HepG2 (cell line): ENCODE measurements around the gene IL1RL1. TPM values are rescaled to one million over a fixed set of nuclear protein-coding genes. Genes with fewer than 3 reads are reported as not detected.

Source experiments
- ATAC-seq: fragments of 200-7000 bp; cut with Tn5 transposase; 3 replicates; pipeline ENCODE4 v1.9.1; 2020; ENCODE audit warnings: mild to moderate bottlenecking, moderate library complexity
- BruUV-seq: library from RNA; stranded (reverse); fragments of 400-500 nt; replicated peaks from 2 replicates; lab custom pipeline; 2021; lab: Mats Ljungman, UMichigan
- CTCF ChIA-PET: fragments of 300-600 bp; formaldehyde crosslinking; extraction: SDS; loops from one replicate; lab custom pipeline; 2021; ENCODE audit warnings: low total read pairs, inconsistent platforms, low intra/inter-chr PET ratio; lab: Yijun Ruan, JAX
- POLR2A ChIA-PET: fragments of 350-600 bp; sonication (Branson Sonifier 250); formaldehyde crosslinking; loops from one replicate; lab custom pipeline; 2020; ENCODE audit warnings: antibody characterized with exemption, inconsistent platforms; lab: Yijun Ruan, JAX
- DNase-seq: peaks from one replicate; pipeline ENCODE4 v3.0.0-alpha.2; 2015; ENCODE audit warnings: low spot score
- FAIRE-seq: peaks from 3 replicates; lab custom pipeline; 2011; peaks lifted over from hg19 to GRCh38; lab: Jason Lieb, UNC
- H2AFZ ChIP-seq: one replicate; pipeline ENCODE4 v1.6.1; 2011; ENCODE audit warnings: low read length, inconsistent platforms
- H3K27ac ChIP-seq: fragments of 300-600 bp; 3 replicates; pipeline ENCODE4 v1.8.0; 2011; ENCODE audit warnings: mixed run types, mild to moderate bottlenecking, mixed read lengths, low read length, inconsistent platforms; ENCODE audit not compliant: insufficient read depth; ENCODE audit errors: extremely low read length
- H3K27me3 ChIP-seq, 2 experiments: fragments of 200-600 bp in 1 of 2; 2 replicates in 1 of 2; 3 replicates in 1 of 2; pipeline versions ENCODE4 v1.6.0 to v1.8.0; 2011; ENCODE audit warnings: low read length in 2 of 2, mild to moderate bottlenecking in 2 of 2, moderate library complexity in 2 of 2, inconsistent platforms in 1 of 2; ENCODE audit not compliant: insufficient read depth in 2 of 2, control insufficient read depth in 1 of 2
- H3K36me3 ChIP-seq, 2 experiments: fragments of 200-600 bp in 1 of 2; replicated peaks in 1 of 2; 2 replicates in 1 of 2; 3 replicates in 1 of 2; pipeline versions ENCODE4 v1.5.1 to v1.8.0; 2011; ENCODE audit warnings: low read length in 2 of 2, inconsistent platforms in 1 of 2; ENCODE audit not compliant: insufficient read depth in 2 of 2, control insufficient read depth in 1 of 2
- H3K4me1 ChIP-seq: 2 replicates; pipeline ENCODE4 v1.5.1; 2012; ENCODE audit warnings: low read length, inconsistent platforms; ENCODE audit not compliant: insufficient read depth
- H3K4me2 ChIP-seq: 2 replicates; pipeline ENCODE4 v1.6.0; 2011; ENCODE audit warnings: low read depth, low read length, inconsistent platforms
- H3K4me3 ChIP-seq, 3 experiments: fragments of 200-600 bp in 1 of 3; sonication (generic), shearing (Covaris generic) in 1 of 3; replicated peaks in 1 of 3; 2 replicates each; pipeline ENCODE4 v1.5.1; 2011 to 2016; ENCODE audit warnings: low read length in 3 of 3, inconsistent platforms in 2 of 3, low read depth in 2 of 3, mild to moderate bottlenecking in 2 of 3, control low read depth in 1 of 3, mixed read lengths in 1 of 3; ENCODE audit not compliant: insufficient read depth in 1 of 3
- H3K79me2 ChIP-seq: one replicate; pipeline ENCODE4 v1.6.1; 2011; ENCODE audit warnings: low read length, inconsistent platforms; ENCODE audit not compliant: insufficient read depth
- H3K9ac ChIP-seq: 2 replicates; pipeline ENCODE4 v1.6.0; 2011; ENCODE audit warnings: mild to moderate bottlenecking, low read depth, low read length, inconsistent platforms; ENCODE audit not compliant: insufficient read depth
- H3K9me3 ChIP-seq: 2 replicates; pipeline ENCODE4 v1.5.1; 2012; ENCODE audit warnings: mild to moderate bottlenecking, low read length
- H4K20me1 ChIP-seq: 2 replicates; pipeline ENCODE4 v1.6.0; 2011; ENCODE audit warnings: inconsistent platforms, mild to moderate bottlenecking, low read length, moderate library complexity; ENCODE audit not compliant: insufficient read depth
- DRAP1 ChIP-seq: IDR thresholded peaks from 2 replicates; pipeline ENCODE4 v1.6.1; 2016; ENCODE audit warnings: missing genetic modification reagents, missing compliant biosample characterization
- RBM39 ChIP-seq: fragments of 200-400 bp; formaldehyde crosslinking; IDR thresholded peaks from one replicate; pipeline ENCODE4 v1.6.1; 2018; ENCODE audit warnings: antibody characterized with exemption, mild to moderate bottlenecking, low read depth, low read length; ENCODE audit not compliant: poor library complexity, severe bottlenecking
- SMARCC2 ChIP-seq: fragments of 450-650 bp; IDR thresholded peaks from 2 replicates; pipeline ENCODE4 v1.6.1; 2017; ENCODE audit warnings: antibody characterized with exemption, mild to moderate bottlenecking
- SMARCE1 ChIP-seq: fragments of 450-650 bp; IDR thresholded peaks from 2 replicates; pipeline ENCODE4 v1.6.1; 2017; ENCODE audit warnings: borderline replicate concordance
- SMC3 ChIP-seq: IDR thresholded peaks from 2 replicates; pipeline ENCODE4 v1.6.1; 2011; ENCODE audit warnings: low read length, improper control_type of control experiment
- STAT5B ChIP-seq: sonication (generic); formaldehyde crosslinking; IDR thresholded peaks from 2 replicates; pipeline ENCODE4 v1.4.0; 2020; ENCODE audit warnings: missing genetic modification reagents
- ZNF333 ChIP-seq: sonication (generic); formaldehyde crosslinking; IDR thresholded peaks from 2 replicates; pipeline ENCODE4 v1.4.0; 2020; ENCODE audit warnings: mild to moderate bottlenecking, missing genetic modification reagents, borderline replicate concordance
- ZNF563 ChIP-seq: sonication (generic); formaldehyde crosslinking; IDR thresholded peaks from 2 replicates; pipeline ENCODE4 v1.8.0; 2022; ENCODE audit warnings: mild to moderate bottlenecking, moderate library complexity, missing genetic modification reagents
- ZNF589 ChIP-seq: sonication (generic); formaldehyde crosslinking; conservative IDR thresholded peaks from 2 replicates; pipeline ENCODE4 v1.8.0; 2022; ENCODE audit warnings: mild to moderate bottlenecking, moderate library complexity, missing genetic modification reagents
- ZSCAN9 ChIP-seq: IDR thresholded peaks from 2 replicates; pipeline ENCODE4 v1.6.1; 2016; ENCODE audit warnings: borderline replicate concordance
- WGBS: methylation state at CpG from one replicate; pipeline ENCODE4 v1.1.6; 2017; ENCODE audit warnings: low lambda C conversion rate; 5-methylcytosine and 5-hydroxymethylcytosine counted together
- in situ Hi-C: cut with HindIII; loops from 2 replicates; pipeline ENCODE4 v1.10.0; 2017; ENCODE audit warnings: low pct_unique_long_range_greater_than_20kb; ENCODE audit not compliant: extremely low pct_ligation_motif_present
- intact Hi-C: fragments of 100-400 bp; cut with micrococcal nuclease; formaldehyde crosslinking; loops from one replicate; pipeline ENCODE4 v1.10.0; 2022; ENCODE audit not compliant: unreplicated experiment
- polyA plus RNA-seq, 8 experiments: library from polyadenylated mRNA; depleted of rRNA in 3 of 8; stranded (reverse) in 7 of 8; unstranded in 1 of 8; fragments of >200 nt; fragmentation: Illumina TruSeq in 4 of 8; extraction: Trizol in 4 of 8; gene quantifications; 2 replicates each; pipeline versions ENCODE4 v1.2.1 to v1.2.3, GENCODE V29; 2011 to 2016; ENCODE audit warnings: low read depth in 4 of 8, missing spikeins in 1 of 8, mixed read lengths in 1 of 8; ENCODE audit not compliant: insufficient read depth in 1 of 8
- total RNA-seq, 5 experiments: library from RNA; depleted of rRNA; stranded (reverse); fragments of >200 nt; fragmentation: Illumina TruSeq; extraction: Trizol; gene quantifications; 2 replicates each; pipeline ENCODE4 v1.2.3, GENCODE V29; 2016; ENCODE audit warnings: low read depth in 1 of 5
- TF ChIP-seq, protein P1 (sequence below): IDR thresholded peaks from 2 replicates; pipeline ENCODE4 v1.6.1; 2016; ENCODE audit warnings: low read depth, borderline replicate concordance
- TF ChIP-seq, protein P2 (sequence below): sonication (generic); formaldehyde crosslinking; IDR thresholded peaks from 2 replicates; pipeline ENCODE4 v1.4.0; 2020; ENCODE audit warnings: missing genetic modification reagents
- TF ChIP-seq, protein P3 (sequence below): sonication (generic); formaldehyde crosslinking; IDR thresholded peaks from 2 replicates; pipeline ENCODE4; 2020; ENCODE audit warnings: missing genetic modification reagents, mild to moderate bottlenecking, borderline replicate concordance

Gene IL1RL1
- total and polyA plus RNA-seq, 2 of the 13 experiments (the other 11 are each of a cell fraction or from before 2014, with no cell fraction given), result 0.02 to 0.03 TPM

DNA sequence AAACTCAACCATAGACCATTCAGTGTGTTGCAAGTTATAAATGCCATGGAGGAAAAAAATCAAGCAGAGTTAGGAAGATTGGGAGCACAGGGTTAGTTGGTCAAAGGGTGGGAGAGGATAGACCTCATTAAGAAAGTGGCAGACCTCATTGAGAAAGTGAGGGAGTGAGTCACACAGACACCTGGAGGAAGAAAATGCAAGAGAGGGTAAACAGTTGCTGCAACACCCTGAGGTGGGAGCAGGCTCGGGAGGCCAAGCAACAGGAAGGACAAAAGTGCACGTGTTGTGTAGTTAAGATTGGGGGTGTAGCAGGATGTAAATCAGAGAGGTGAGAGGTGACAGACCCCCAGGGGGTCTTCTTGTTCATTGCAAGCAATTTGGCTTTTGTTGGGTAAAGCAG lies 6.4 kb downstream of the IL1RL1 start:
- in situ Hi-C loops (no loop called here), intact Hi-C loops (no loop called here)
- Histone ChIP-seq H3K4me2 (no peak overlapping the region), H3K9me3 (no peaks in the 10 kb centered on the region), H3K4me3 (no peak overlapping the region), H3K9ac (no peak overlapping the region), H3K36me3 (no peaks in the 10 kb centered on the region), H3K79me2 (no peaks in the 10 kb centered on the region), H4K20me1 (no peaks in the 10 kb centered on the region), H2AFZ (no peak overlapping the region), H3K27ac (no peak overlapping the region), H3K27me3 (peaks cover 0 to 6% of the 10 kb centered on the region in 2 experiments; a peak in 1 of 5 replicates), H3K4me1 (no peaks in the 10 kb centered on the region)
- no TSS peak for BruUV-seq
- no peak for TF ChIP-seq ZNF333 (CRISPR knock-in tag)
- no peak for TF ChIP-seq ZSCAN9
- TF ChIP-seq, protein P1, sequence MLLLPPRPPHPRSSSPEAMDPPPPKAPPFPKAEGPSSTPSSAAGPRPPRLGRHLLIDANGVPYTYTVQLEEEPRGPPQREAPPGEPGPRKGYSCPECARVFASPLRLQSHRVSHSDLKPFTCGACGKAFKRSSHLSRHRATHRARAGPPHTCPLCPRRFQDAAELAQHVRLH (CRISPR knock-in tag), result no peak
- no peak for TF ChIP-seq ZNF563 (CRISPR knock-in tag)
- no peak for TF ChIP-seq DRAP1 (CRISPR knock-in tag)
- no peak for TF ChIP-seq STAT5B (CRISPR knock-in tag)
- TF ChIP-seq SMARCC2, result no peak
- TF ChIP-seq SMARCE1, result no peak
- TF ChIP-seq, protein P2, sequence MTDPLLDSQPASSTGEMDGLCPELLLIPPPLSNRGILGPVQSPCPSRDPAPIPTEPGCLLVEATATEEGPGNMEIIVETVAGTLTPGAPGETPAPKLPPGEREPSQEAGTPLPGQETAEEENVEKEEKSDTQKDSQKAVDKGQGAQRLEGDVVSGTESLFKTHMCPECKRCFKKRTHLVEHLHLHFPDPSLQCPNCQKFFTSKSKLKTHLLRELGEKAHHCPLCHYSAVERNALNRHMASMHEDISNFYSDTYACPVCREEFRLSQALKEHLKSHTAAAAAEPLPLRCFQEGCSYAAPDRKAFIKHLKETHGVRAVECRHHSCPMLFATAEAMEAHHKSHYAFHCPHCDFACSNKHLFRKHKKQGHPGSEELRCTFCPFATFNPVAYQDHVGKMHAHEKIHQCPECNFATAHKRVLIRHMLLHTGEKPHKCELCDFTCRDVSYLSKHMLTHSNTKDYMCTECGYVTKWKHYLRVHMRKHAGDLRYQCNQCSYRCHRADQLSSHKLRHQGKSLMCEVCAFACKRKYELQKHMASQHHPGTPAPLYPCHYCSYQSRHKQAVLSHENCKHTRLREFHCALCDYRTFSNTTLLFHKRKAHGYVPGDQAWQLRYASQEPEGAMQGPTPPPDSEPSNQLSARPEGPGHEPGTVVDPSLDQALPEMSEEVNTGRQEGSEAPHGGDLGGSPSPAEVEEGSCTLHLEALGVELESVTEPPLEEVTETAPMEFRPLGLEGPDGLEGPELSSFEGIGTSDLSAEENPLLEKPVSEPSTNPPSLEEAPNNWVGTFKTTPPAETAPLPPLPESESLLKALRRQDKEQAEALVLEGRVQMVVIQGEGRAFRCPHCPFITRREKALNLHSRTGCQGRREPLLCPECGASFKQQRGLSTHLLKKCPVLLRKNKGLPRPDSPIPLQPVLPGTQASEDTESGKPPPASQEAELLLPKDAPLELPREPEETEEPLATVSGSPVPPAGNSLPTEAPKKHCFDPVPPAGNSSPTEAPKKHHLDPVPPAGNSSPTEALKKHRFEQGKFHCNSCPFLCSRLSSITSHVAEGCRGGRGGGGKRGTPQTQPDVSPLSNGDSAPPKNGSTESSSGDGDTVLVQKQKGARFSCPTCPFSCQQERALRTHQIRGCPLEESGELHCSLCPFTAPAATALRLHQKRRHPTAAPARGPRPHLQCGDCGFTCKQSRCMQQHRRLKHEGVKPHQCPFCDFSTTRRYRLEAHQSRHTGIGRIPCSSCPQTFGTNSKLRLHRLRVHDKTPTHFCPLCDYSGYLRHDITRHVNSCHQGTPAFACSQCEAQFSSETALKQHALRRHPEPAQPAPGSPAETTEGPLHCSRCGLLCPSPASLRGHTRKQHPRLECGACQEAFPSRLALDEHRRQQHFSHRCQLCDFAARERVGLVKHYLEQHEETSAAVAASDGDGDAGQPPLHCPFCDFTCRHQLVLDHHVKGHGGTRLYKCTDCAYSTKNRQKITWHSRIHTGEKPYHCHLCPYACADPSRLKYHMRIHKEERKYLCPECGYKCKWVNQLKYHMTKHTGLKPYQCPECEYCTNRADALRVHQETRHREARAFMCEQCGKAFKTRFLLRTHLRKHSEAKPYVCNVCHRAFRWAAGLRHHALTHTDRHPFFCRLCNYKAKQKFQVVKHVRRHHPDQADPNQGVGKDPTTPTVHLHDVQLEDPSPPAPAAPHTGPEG (CRISPR knock-in tag), result no peak
- no peak for TF ChIP-seq ZNF589
- TF ChIP-seq, protein P3, sequence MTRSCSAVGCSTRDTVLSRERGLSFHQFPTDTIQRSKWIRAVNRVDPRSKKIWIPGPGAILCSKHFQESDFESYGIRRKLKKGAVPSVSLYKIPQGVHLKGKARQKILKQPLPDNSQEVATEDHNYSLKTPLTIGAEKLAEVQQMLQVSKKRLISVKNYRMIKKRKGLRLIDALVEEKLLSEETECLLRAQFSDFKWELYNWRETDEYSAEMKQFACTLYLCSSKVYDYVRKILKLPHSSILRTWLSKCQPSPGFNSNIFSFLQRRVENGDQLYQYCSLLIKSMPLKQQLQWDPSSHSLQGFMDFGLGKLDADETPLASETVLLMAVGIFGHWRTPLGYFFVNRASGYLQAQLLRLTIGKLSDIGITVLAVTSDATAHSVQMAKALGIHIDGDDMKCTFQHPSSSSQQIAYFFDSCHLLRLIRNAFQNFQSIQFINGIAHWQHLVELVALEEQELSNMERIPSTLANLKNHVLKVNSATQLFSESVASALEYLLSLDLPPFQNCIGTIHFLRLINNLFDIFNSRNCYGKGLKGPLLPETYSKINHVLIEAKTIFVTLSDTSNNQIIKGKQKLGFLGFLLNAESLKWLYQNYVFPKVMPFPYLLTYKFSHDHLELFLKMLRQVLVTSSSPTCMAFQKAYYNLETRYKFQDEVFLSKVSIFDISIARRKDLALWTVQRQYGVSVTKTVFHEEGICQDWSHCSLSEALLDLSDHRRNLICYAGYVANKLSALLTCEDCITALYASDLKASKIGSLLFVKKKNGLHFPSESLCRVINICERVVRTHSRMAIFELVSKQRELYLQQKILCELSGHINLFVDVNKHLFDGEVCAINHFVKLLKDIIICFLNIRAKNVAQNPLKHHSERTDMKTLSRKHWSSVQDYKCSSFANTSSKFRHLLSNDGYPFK (CRISPR knock-in tag), result no peak
- no peak for TF ChIP-seq SMC3
- no peak for TF ChIP-seq RBM39
- ChIA-PET POLR2A (no interaction called here), CTCF (no interaction called here)
- DNase-seq, result no peak
- FAIRE-seq, result no peak
- 3% methylated on average over 2 of the region's 2 CpGs for WGBS
- no peak for ATAC-seq
